Peyer's patch (tissue), 4 donors: ENCODE measurements around the gene MSI2.

Source experiments
- CTCF ChIP-seq, 6 experiments: fragments of 450-650 bp in 4 of 6; fragments of 200-600 bp in 2 of 6; sonication (generic) in 1 of 6; IDR thresholded peaks; one replicate each; pipeline ENCODE4 v1.5.1; 2017 to 2019; ENCODE audit warnings: antibody characterized with exemption in 6 of 6, mild to moderate bottlenecking in 3 of 6, moderate library complexity in 1 of 6
- POLR2A ChIP-seq, 2 donors: fragments of 450-650 bp; IDR thresholded peaks; one replicate each; pipeline ENCODE4 v1.5.1; 2017; ENCODE audit warnings: antibody characterized with exemption in 2 of 2, mild to moderate bottlenecking in 2 of 2, moderate library complexity in 2 of 2

- no peak for TF ChIP-seq CTCF (IDR thresholded peaks at IDR 0.05)
- TF ChIP-seq POLR2A (IDR thresholded peaks at IDR 0.05): no peak
These were observed 189.6 kb downstream of the MSI2 start for GRCh38 chr17:57445772-57446472.
